ELF-1 (cell line): ENCODE data around the gene PARD3.

ENCODE experiments used
- DNase-seq: peaks from one replicate; pipeline ENCODE4 v3.0.0-alpha.2; 2016; ENCODE audit warnings: low read depth, low spot score

PARD3 gene

DNA sequence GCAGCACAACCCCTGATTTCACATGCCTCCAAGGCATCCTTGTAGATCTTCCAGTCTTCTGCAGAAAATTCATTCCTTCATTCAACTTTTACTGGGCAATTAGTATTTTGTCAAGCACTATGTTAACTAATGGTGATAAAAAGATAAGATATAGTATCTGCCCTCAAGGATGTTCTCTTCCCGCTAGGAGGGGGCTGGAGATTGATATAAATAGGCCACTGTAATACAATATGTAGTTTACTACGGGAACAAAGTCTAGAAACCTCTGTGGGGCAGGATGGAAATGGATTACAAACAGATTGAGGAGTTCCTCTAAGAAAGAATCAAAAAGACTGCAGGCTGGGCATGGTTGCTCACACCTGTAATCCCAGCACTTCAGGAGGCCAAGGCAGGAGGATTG, 10.3 kb upstream of the PARD3 start:
- no peak for DNase-seq

DNA sequence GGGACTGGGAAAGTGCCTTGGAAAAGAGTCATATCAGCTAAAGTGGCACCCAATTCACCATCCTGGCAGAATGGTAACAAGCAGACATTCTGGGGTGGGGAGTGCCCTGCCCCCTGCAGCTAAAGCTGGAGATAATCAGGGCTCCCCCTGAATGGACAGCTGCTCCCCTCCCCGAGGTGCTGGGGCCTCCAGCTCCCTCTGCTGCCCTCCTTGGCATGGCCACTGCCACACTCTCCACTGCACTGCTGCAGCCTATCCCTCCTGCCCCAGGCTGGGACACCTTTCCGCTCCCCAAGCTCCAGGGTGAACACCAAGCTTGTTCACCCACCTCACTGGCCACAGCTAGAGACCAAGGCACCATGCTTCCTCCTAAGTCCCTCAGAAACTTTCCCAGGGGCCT, 9.8 kb upstream of the PARD3 start:
- no peak for DNase-seq

DNA sequence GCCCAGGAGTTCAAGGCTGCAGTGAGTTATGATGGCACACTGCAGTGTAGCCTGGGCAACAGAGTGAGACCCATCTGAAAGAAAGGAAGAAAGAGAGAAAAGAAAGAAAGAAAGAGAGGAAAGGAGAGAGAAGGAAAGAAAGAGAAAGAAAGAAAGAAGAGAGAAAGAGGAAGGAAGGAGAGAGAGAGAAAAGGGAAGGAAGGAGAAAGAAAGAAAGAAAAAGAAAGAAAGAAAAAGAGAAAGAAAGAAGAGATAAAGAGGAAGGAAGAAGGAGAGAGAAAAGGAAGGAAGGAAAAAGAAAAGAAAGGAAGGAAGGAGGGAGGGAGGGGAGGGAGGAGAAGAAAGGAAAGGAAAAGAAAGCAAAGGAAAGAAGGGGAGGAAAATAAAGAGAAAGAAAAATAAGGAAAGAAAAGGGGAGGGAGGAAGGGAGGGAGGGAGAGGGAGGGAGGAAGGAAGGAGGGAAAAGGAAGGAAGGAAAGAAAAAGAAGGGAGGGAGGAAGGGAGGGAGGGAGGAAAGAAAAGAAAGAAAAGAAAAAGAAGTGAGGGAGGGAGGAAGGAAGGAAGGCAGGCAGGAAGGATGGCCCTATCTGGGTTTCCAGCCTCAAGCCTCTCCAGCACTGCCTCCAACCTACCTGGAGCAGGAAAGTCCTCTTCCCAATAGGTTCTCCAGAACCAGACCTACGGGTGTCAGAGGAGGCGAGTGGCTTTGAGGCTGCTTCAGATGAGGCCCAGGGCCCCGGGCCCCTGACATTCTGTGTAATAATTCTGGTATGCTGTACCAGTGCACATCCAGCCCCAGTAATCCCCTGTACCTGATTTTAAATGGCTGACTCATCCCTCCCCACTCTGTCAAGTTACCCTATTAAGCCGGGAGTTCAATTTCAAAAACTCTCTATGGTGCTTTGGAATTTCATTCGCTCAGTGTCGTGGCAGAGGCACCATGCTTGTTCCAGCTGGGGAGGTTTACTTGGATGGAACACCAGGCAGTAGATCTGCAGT, 6.8 kb upstream of the PARD3 start:
- DNase-seq = peak; percentile 21

DNA sequence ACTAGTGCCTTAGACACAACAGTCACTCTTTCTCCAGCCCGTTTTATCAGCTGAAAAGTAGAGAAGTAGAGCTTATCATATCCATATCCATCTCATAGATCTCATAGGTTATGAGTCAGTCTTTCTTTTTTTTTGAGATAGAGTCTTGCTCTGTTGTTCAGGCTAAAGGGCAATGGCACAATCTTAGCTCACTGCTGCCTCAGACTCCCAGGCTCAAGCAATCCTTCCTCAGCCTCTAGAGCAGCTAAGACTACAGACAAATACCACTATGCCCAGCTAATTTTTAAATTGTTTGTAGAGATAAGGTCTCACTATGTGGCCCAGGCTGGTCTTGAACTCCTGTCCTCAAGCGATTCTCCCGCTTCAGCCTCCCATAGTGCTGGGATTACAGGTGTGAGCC, 2.5 kb upstream of the PARD3 start:
- no peak for DNase-seq

DNA sequence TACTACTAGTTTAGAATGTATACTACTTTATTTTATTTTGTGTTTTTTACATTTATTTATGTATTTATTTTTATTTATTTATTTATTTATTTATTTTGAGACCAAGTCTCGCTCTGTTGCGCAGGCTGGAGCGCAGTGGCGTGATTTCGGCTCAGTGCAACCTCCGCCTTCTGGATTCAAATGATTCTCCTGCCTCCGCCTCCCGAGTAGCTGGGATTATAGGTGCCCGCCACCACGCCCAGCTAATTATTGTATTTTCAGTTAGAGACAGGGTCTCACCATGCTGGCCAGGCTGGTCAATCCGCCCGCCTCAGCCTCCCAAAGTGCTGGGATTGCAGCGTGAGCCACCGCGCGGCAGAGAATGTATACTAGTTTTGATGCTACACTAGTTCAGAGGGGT, 2.0 kb upstream of the PARD3 start:
- DNase-seq = no peak

DNA sequence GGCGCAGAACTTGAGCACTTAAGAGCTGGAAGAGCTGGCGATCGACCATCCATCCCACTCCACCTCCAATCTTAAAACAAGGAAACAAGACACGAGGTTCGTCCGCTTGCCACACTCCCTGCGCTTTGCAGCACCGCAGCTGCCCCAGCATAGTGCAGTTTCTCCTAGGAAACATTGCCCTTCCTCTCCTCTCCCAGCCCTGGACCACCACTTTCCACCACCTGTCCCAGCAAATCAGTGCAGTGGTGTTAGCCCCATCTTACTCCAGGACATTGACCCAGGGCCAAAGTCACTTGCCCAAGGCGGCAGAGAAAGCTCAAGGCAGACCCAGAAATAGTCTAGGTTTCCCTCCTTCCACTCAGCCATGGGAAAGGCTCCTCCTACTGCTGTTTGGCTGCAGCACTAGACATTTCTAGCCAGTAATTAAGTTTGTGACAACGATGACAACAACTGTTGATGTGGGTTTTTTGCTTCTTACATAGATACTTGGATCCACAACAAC, 1.5 kb upstream of the PARD3 start:
- DNase-seq = peak; percentile 50

DNA sequence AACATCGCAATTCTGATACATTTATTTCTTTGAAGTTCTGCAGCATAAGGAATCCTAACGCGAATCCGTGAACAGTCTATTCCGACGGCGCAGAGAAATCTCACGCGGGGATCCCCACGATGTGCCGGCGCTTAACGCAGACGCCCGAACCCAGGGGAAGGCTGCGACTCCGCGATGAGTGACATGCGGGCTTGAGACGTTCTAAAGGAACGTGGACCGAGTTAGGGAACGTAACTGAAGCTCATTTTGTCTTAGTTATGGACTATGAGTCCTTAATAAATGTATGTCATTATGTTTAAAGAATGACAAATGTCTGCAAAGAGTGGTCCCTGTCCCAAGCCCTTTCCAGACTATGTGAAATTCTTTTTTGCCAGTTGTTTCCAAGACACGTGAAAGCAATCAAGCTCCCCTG, 995 bp upstream of the PARD3 start:
- DNase-seq = no peak

DNA sequence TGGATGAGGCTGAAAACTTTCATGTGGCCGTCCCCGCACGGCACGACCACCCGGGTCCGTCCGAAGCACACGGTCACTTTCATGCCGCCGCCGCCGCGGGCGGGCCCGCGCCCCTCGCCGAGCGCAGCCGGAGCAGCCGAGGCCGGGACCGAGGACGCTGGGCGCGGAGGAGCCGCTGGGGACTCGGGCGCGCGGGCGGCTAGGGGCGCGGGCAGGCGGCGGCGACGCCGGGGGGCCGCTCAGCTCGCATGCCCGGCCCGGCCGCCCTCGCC, 247 bp downstream of the PARD3 start:
- DNase-seq = no peak

DNA sequence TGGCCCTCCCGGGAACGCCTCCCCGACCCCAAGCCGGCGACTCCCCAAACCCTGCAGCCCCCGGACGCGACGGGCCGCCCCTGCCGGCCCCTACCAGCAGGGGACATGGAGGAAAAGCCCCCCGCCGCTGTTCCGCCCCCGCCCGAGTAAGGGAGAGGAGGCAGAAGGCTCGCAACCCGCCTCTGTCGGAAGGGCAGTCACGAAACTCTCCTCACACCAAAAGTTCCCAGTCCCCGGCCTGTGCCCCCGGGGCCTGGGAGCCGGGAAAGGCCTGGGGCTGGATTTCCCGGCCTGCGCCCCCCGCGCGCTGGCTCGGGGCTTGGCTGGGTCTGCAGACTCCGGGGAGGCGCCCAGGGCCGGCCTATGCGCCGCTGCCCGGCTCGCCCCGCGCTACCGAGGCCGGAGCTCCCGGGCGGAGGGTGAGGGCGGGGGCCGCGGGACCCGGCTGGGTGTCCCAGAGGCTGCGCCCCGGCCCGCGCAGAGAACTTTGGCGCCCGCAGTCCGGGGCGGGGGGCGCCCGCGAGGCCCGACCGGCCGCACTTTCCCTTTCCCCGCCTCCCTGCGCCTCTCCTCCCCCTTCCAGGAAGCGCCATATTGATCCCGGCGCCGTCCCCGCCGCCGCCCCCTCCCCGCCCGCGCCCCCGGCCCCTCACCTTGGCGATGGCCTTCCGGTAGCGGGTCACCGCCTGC, 728 bp downstream of the PARD3 start:
- DNase-seq = peak; percentile 72

DNA sequence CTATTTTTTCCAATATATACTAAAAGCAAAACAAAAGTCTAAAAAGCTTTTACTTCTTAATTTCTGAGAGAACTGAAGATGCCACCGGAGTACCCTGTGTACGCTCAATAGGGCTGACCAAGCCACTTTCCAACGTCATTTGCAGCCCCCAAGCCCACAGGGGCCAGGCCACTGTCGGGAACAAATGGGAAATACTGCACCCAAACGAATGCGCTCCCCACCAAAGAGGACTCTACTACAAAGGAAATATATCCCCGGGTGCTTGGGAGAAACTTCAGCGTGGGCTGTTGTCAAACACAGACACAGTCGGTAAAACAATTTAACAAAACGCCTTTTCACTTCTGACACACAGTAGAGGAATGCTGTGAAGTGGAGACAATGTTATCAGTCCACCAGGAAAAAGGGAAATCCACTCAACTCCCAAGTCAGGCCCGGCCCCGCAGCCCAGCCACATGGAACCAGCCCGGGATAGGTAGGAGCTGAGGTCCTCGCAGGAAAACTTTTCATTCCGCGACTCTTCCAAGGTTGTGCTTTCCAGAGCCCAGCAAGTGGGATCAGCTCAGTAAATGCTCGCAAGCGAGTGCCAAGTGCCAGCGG, 1.4 kb downstream of the PARD3 start:
- no peak for DNase-seq

DNA sequence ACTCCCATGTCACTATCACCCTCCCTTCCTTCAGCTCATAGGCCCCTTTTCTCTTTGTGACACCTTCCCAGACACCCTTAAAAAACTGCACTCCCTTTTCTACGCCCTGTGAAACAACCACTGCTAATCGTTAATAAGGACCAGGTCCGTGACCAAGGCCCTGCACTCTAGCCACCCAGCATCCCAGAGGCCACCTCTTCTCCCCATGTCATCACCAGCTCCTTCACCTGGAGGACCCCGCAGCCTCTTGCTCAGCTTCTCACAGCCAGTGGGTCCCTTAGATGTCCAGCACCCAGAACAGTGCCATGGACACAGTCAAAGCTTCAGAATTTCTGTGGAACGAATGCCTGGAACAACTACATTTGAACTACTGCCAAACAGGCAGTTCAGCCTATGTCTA, 2.3 kb downstream of the PARD3 start:
- no peak for DNase-seq

DNA sequence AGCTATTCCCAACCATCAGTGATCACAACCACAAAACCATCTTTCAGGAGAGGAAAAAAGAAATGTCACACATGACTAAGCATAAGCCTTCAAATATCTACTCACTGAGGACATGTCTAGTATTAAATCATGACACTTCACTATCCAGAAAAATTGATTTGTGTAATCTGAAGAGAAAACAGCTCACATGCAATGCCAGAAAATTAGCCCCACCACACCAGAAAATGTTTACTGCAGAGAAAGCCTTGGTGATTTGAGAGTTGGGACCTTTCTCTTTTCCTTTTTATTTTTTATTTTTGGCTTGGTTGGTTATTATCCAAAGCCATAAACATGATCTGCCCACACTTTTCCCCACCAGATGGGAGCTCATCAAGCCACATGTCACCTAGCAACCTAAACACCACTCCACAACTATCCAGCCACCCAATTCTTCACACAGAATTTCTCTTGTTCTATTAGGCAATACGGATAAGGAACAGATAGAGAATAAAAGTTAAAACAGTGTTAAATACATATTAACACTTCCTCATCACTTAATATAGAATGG, 3.1 kb downstream of the PARD3 start:
- DNase-seq = no peak

DNA sequence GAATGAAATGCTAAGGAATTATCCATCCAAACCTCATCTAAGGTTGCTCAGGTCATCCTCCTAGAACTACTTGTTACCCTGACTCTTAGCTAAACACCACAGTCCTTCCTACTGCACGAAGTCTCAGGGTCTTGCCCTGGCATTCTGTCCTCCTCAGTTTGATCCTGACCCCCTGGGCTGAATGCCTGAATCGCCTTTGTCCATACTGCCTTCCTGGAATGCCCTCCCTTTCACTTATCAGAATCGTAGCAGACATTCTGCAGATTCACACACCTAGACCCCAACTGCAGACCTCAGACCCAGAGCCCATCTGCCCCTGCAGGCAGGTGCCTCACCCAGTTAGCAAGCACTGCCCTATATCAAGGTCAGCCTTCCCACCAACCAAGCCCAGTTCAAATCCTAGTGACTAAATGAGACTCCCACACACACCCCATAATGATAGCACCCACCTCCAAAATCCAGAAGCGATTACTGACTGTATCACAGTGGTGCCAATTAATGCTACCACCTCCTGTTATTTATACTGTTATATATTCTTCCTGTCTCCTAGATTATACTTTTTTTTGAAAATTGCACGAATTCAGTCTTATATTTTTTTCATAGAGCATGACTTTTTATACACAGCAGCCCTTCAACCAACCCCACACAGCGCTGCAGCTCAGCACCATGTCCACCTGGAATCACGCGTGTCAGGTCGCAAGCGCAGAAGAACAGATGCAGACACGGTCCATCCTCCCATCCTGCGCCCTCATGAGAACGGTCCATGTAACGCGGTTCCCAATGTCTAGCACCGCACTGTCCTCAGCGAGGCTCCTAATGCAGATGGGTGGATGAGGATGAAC, 3.7 kb downstream of the PARD3 start:
- DNase-seq = no peak

DNA sequence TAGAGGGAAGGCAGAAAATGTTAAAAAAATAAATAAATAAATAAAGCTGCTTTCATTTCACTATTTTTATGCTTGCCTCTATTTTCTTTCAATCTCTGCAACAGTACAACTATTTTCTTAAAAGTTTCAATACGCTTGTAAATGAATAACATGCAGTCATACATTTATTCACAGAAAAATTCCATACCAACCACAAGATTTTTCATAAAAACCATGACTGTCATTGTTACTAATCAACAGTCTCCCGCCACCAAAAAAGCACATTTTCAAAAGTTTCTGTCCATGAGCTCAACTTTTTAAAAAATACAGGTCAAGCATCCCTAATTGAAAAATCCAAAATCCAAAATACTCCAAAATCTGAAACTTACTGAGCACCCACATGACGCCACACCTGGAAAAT, 5.3 kb downstream of the PARD3 start:
- no peak for DNase-seq

DNA sequence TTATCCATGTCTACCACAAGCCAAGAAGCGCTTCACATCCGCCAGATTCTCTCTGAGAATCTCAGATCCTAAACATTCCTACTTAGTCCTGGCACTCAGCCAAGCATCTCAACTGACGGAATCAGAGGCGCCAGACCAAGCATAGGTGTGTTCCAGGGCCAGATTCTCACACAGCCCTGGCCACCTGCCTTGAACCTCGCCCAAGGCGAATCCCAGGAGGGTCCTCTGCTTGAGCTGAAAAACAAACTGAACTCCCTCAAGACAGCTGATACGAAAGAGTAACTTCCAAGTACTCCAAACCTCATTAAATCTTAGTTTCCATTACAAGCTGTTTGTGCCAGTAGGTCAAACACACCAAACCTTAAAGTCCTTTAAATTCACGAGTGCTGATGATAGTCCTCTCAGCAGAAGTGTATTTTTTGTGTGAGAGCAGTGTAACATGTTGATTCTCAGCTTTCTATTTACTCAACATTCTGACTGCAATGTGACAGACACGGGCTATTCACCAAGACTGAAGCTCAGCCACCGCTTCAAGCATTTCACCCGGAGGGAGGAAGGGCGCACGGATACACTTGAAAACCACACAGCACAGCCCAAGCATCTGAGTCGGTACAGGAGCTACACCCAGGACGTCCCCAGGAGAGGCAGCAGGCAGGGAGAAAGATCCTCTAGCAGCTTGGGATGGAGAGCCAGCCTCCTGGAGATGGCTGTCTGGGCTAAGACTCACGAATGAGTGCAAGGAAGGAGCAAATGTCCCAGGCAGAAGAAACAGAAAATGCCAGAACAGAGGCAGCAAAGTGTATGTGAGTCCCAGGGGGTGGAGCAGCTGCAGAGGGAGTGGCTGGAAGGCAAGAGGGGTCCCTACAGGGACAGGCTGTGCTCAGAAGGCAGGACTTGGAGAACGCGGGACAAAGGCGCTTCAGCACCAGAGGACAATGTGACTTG, 6.0 kb downstream of the PARD3 start:
- peak; percentile 77 for DNase-seq

DNA sequence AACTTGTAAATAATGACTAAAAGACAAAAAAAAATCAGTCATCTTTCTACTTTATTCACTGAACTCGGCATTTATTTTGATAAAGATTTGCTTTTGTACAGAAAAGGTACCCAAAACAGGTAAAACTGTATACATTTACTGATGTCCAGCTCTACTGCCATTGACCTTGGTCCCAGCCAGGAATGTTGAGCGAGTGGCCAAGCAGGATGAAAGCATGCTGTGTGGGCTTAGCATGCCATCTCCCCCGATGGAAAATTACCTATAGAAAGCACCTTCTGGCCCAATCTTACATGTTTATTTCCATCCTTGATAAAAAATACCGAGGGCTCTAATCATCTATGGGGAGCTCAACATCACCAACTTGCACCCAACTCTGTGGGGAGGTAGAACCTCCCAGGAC, 6.8 kb downstream of the PARD3 start:
- no peak for DNase-seq

DNA sequence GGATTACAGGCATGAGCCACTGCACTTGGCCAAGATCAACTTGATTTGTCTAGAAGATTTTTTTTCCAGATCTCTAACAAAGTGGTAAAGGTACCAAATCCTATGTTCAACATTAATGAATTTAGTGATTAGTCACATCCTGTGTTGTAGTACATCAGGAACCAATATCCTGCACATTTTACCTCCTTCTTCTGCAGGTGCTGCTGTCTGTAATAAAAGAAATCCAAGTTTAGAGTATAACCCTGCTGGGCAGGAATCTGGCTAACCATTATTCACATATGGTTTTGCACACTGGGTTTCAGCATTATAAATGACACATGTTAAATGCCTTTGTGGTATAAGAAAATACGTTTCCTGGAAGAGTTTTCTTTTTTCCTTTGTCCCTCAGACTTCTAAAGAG, 10.8 kb downstream of the PARD3 start:
- DNase-seq = no peak

DNA sequence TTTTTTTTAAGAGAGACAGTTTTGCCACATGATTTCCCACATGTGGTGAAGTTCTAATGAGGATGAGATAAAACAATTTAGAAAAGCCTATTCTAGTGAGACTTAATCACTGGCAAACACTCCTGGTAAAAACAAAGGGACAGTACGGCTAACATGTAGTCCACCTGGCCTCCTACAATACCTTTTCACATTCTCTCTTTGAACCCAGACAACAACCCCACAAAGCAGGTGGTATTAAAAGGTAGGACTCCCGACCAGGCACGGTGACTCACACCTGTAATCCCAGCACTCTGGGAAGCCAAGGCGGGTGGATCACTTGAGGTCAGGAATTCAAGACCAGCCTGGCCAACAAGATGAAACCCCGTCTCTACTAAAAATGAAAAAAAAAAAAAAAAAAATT, 12.4 kb downstream of the PARD3 start:
- no peak for DNase-seq

DNA sequence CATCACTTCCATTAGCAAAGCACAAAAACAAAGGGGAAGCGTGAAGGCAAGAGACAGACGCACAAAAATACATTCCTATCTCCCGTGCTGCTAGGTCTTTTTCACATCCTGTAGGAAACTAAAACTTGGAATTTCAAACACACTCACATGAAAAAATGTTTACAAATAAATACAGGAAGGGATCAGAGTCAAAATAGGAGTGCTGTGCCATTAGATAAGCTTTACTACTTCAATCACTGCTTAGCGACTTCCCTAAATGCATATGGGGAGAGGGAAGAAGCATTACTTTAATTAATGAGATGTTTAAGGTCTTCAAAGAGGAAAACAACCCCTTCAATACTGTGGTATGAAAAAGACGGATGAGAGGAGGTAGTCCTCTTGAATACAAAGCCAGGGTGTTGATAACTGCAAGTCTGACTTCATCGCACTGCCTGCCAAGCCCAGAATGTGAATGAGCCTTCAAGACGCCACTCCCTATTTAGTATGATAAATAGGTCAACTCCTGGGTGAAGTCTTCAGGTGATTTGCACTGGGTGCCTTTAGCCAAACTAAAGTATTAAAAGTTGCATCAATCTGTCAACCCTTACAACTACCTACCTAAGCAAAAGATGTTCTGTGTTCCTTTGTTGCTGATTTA, 13.9 kb downstream of the PARD3 start:
- DNase-seq = no peak

DNA sequence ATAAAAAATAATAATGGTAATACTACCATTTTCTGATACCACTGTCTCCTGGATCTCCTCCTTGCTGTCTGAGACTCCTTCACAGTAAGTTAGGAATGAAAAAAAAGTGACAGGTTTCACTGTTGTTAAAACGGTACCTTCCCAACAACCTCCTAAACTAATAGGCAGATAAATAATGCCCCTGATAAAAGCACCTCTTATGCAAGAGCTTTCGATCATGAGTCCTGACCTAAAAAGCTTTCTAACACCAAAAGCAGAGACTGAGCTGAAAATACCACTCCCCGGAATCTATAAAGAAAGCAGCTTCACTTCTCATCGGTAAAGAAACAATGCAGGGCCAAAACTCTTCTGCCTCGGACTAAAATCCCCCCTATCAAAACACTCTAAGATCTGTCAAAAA, 14.5 kb downstream of the PARD3 start:
- no peak for DNase-seq
